Fibroblast of pulmonary artery (primary cell): ENCODE data around the gene HCK.

Experiments used
- DNase-seq: peaks from one replicate; pipeline ENCODE4 v3.0.0-alpha.2; 2010; ENCODE audit warnings: low read depth
- H3K4me3 ChIP-seq: replicated peaks from 2 replicates; pipeline ENCODE4 v1.5.1; 2011; ENCODE audit warnings: low read depth, mild to moderate bottlenecking, control low read depth, low read length, moderate library complexity
- CTCF ChIP-seq: IDR thresholded peaks from 2 replicates; pipeline ENCODE4 v1.5.1; 2011; ENCODE audit warnings: mild to moderate bottlenecking, control low read depth, low read length, inconsistent platforms; ENCODE audit errors: missing control alignments

The HCK gene

GRCh38 chr20:32098786-32099185 is 46.7 kb downstream of the HCK start:
- no peak for TF ChIP-seq CTCF
- no peak for DNase-seq
- H3K4me3 ChIP-seq = no peak overlapping the region

- no peak for DNase-seq
- no peak for TF ChIP-seq CTCF
- peak overlapping the region; percentile 81 for H3K4me3 ChIP-seq
These were observed 56.9 kb downstream of the HCK start for GRCh38 chr20:32108814-32109391.

GRCh38 chr20:32109392-32110172 is 57.5 kb downstream of the HCK start, which contains the start of gene TM9SF4:
Gene TM9SF4 (plus strand): TSS chr20:32109714. CDS start chr20:32109741, 27 bp downstream.
- H3K4me3 ChIP-seq = peak within 1 kb of the TSS; percentile 81
- peak; percentile 97 for DNase-seq
- TF ChIP-seq CTCF = no peak

GRCh38 chr20:32110173-32110704 is 58.2 kb downstream of the HCK start:
- peak overlapping the region; percentile 81 for H3K4me3 ChIP-seq
- no peak for DNase-seq
- TF ChIP-seq CTCF = no peak

GRCh38 chr20:32110727-32111126 is 58.7 kb downstream of the HCK start:
- TF ChIP-seq CTCF = no peak
- DNase-seq = no peak
- peak overlapping the region; percentile 81 for H3K4me3 ChIP-seq

GRCh38 chr20:32111156-32111686 is 59.2 kb downstream of the HCK start:
- no peak for DNase-seq
- H3K4me3 ChIP-seq = no peak overlapping the region
- no peak for TF ChIP-seq CTCF
